Upper lobe of left lung (tissue), 4 donors: ENCODE measurements around the gene OLFM1.

ENCODE experiments used
- CTCF ChIP-seq, 6 experiments: fragments of 450-650 bp in 4 of 6; fragments of 200-600 bp in 2 of 6; sonication (generic) in 2 of 6; IDR thresholded peaks; one replicate each; pipeline ENCODE4 v1.5.1; 2016 to 2019; ENCODE audit warnings: antibody characterized with exemption in 6 of 6
- EP300 ChIP-seq, 4 donors: sonication (generic); formaldehyde crosslinking; IDR thresholded peaks; one replicate each; pipeline ENCODE4 v1.5.1; 2017; ENCODE audit warnings: antibody characterized with exemption in 4 of 4, control low read depth in 2 of 4
- POLR2A ChIP-seq, 4 donors: fragments of 450-650 bp; IDR thresholded peaks; one replicate each; pipeline ENCODE4 v1.5.1; 2016 to 2017; ENCODE audit warnings: antibody characterized with exemption in 4 of 4, mild to moderate bottlenecking in 2 of 4
- POLR2AphosphoS5 ChIP-seq, 2 donors: sonication (generic); formaldehyde crosslinking; IDR thresholded peaks; one replicate each; pipeline ENCODE4 v1.5.1; 2017; ENCODE audit warnings: antibody characterized with exemption in 2 of 2

- TF ChIP-seq CTCF (IDR thresholded peaks at IDR 0.05): no peak
- TF ChIP-seq POLR2A (IDR thresholded peaks at IDR 0.05): no peak
- TF ChIP-seq EP300 (IDR thresholded peaks at IDR 0.05): no peak
- no peak for TF ChIP-seq POLR2AphosphoS5 (IDR thresholded peaks at IDR 0.05)
Measured at GRCh38 chr9:135132008-135132407, 44.5 kb downstream of the OLFM1 start.
